Nephron progenitor cell (in vitro differentiated cells): ENCODE data around the gene SIRT4.

Source experiments
- DNase-seq: peaks from one replicate; pipeline ENCODE4 v3.0.0; 2021
- H3K27ac Mint-ChIP-seq: 2 replicates; pipeline ENCODE4 v1.8.0; 2021; ENCODE audit warnings: mild to moderate bottlenecking, moderate library complexity, mixed read lengths
- H3K27me3 Mint-ChIP-seq: 2 replicates; pipeline ENCODE4 v1.8.0; 2021; ENCODE audit warnings: mild to moderate bottlenecking, low read depth, mixed read lengths; ENCODE audit not compliant: poor library complexity
- H3K36me3 Mint-ChIP-seq: 2 replicates; pipeline ENCODE4 v1.8.0; 2021; ENCODE audit warnings: low read depth, mixed read lengths
- H3K4me1 Mint-ChIP-seq: 2 replicates; pipeline ENCODE4 v1.8.0; 2021; ENCODE audit warnings: mixed read lengths
- H3K4me3 Mint-ChIP-seq: 2 replicates; pipeline ENCODE4 v1.8.0; 2021; ENCODE audit warnings: mild to moderate bottlenecking, moderate library complexity, mixed read lengths
- H3K9me3 Mint-ChIP-seq: 2 replicates; pipeline ENCODE4 v1.8.0; 2021; ENCODE audit warnings: mild to moderate bottlenecking, moderate library complexity, mixed read lengths
- CTCF ChIP-seq: fragments of 200-600 bp; sonication (generic); IDR thresholded peaks from 2 replicates; pipeline ENCODE4 v1.5.0; 2021; ENCODE audit warnings: antibody characterized with exemption

The SIRT4 gene

GRCh38 chr12:120264086-120264903, 37.8 kb upstream of the SIRT4 start:
- no peak overlapping the region for H3K27ac Mint-ChIP-seq
- no peak for DNase-seq

GRCh38 chr12:120264904-120265472, 37.1 kb upstream of the SIRT4 start:
- no peak overlapping the region for H3K27ac Mint-ChIP-seq
- H3K4me1 Mint-ChIP-seq = peaks cover 69% of the 10 kb centered on the region
- H3K4me3 Mint-ChIP-seq = peak overlapping the region; percentile 86
- no peak for TF ChIP-seq CTCF
- H3K27me3 Mint-ChIP-seq = no peaks in the 10 kb centered on the region
- DNase-seq = no peak
- no peaks in the 10 kb centered on the region for H3K36me3 Mint-ChIP-seq
- H3K9me3 Mint-ChIP-seq = no peaks in the 10 kb centered on the region

More at GRCh38 chr12:120264086-120264903, 37.8 kb upstream of the SIRT4 start:
- Mint-ChIP-seq H3K27me3 (no peaks in the 10 kb centered on the region), H3K9me3 (no peaks in the 10 kb centered on the region), H3K4me3 (peak overlapping the region; percentile 86), H3K36me3 (no peaks in the 10 kb centered on the region), H3K4me1 (peaks cover 76% of the 10 kb centered on the region)
- TF ChIP-seq CTCF = no peak

- no peak within 1 kb of the TSS for H3K27ac Mint-ChIP-seq
- H3K4me1 Mint-ChIP-seq = peaks cover 63% of the 10 kb centered on the region
- no peaks in the 10 kb centered on the region for H3K9me3 Mint-ChIP-seq
- peak within 1 kb of the TSS; percentile 88 for H3K4me3 Mint-ChIP-seq
- TF ChIP-seq CTCF = peak; percentile 66
- peak; percentile 94 for DNase-seq
- H3K27me3 Mint-ChIP-seq = no peaks in the 10 kb centered on the region
- no peaks in the 10 kb centered on the region for H3K36me3 Mint-ChIP-seq
These were observed 36.5 kb upstream of the SIRT4 start, which contains the start of gene PXN for GRCh38 chr12:120265473-120266179. TSS of gene PXN (minus strand) at chr12:120265730. CDS start at chr12:120265629, 101 bp downstream.

GRCh38 chr12:120266180-120266870, 35.8 kb upstream of the SIRT4 start:
- Mint-ChIP-seq H3K36me3 (no peaks in the 10 kb centered on the region), H3K9me3 (no peaks in the 10 kb centered on the region), H3K4me1 (peaks cover 62% of the 10 kb centered on the region), H3K27me3 (no peaks in the 10 kb centered on the region), H3K27ac (no peak overlapping the region), H3K4me3 (peak overlapping the region; percentile 88)
- no peak for TF ChIP-seq CTCF
- no peak for DNase-seq

- Mint-ChIP-seq H3K27me3 (no peaks in the 10 kb centered on the region), H3K36me3 (no peaks in the 10 kb centered on the region), H3K4me3 (no peak overlapping the region), H3K9me3 (no peaks in the 10 kb centered on the region), H3K4me1 (peaks cover 50% of the 10 kb centered on the region), H3K27ac (no peak overlapping the region)
- no peak for TF ChIP-seq CTCF
- DNase-seq = no peak
These were observed 34.4 kb upstream of the SIRT4 start for GRCh38 chr12:120267736-120268135.
